Measurements from ENCODE around the gene ATP12A. TPM values are rescaled to one million over a fixed set of nuclear protein-coding genes. Genes with fewer than 3 reads are reported as not detected.

Gene ATP12A
- total RNA-seq, 1 donor from 2014 or later: 0.21 TPM

GRCh38 chr13:24663586-24663985, 16.6 kb upstream of the ATP12A start:
- no peak for DNase-seq

- no peak for DNase-seq
Measured at GRCh38 chr13:24664726-24665409, 15.3 kb upstream of the ATP12A start.

- no peak for DNase-seq
Measured at GRCh38 chr13:24668511-24668910, 11.7 kb upstream of the ATP12A start.

GRCh38 chr13:24668955-24669582, 11.1 kb upstream of the ATP12A start:
- DNase-seq: no peak

- DNase-seq: no peak
Measured at GRCh38 chr13:24670174-24670573, 10.0 kb upstream of the ATP12A start.

- DNase-seq: peak; percentile 27
Measured at GRCh38 chr13:24670961-24671381, 9.2 kb upstream of the ATP12A start.

GRCh38 chr13:24671386-24672113, 8.7 kb upstream of the ATP12A start:
- peak; percentile 87 for DNase-seq

- peak; percentile 31 for DNase-seq
Measured at GRCh38 chr13:24672141-24673132, 7.8 kb upstream of the ATP12A start.

GRCh38 chr13:24675806-24676570, 4.2 kb upstream of the ATP12A start:
- no peak for DNase-seq

- no peak for DNase-seq
Measured at GRCh38 chr13:24678151-24678550, 2.1 kb upstream of the ATP12A start.

- DNase-seq: no peak
Measured at GRCh38 chr13:24679686-24680085, 522 bp upstream of the ATP12A start.

GRCh38 chr13:24680921-24681604, 855 bp downstream of the ATP12A start:
- no peak for DNase-seq

- DNase-seq: no peak
Measured at GRCh38 chr13:24681930-24682329, 1.7 kb downstream of the ATP12A start.

GRCh38 chr13:24682353-24682752, 2.1 kb downstream of the ATP12A start:
- DNase-seq: no peak

- peak; percentile 15 for DNase-seq
Measured at GRCh38 chr13:24683351-24683750, 3.1 kb downstream of the ATP12A start.

GRCh38 chr13:24683838-24684599, 3.8 kb downstream of the ATP12A start:
- DNase-seq: peak; percentile 45

- no peak for DNase-seq
Measured at GRCh38 chr13:24684600-24684998, 4.4 kb downstream of the ATP12A start.

GRCh38 chr13:24685314-24685713, 5.1 kb downstream of the ATP12A start:
- DNase-seq: no peak

GRCh38 chr13:24687611-24688010, 7.4 kb downstream of the ATP12A start:
- no peak for DNase-seq

GRCh38 chr13:24688111-24688510, 7.9 kb downstream of the ATP12A start:
- no peak for DNase-seq
